Endothelial cell of umbilical vein (primary cell): ENCODE results near the gene SDHB. TPM values are rescaled to one million over a fixed set of nuclear protein-coding genes. Genes with fewer than 3 reads are reported as not detected.
A peak's percentile ranks its signal among the peaks of the same experiment; 100 is the strongest.

Experiments used
- BruUV-seq: library from RNA; stranded (reverse); fragments of 400-500 nt; replicated peaks from 2 replicates; lab custom pipeline; 2021; lab: Mats Ljungman, UMichigan
- CTCF ChIA-PET: fragments of 300-600, 350-600 bp; sonication (Branson Sonifier 250); formaldehyde crosslinking; loops from one replicate; lab custom pipeline; 2021; ENCODE audit warnings: antibody characterized with exemption, inconsistent platforms; lab: Charles Lee
- POLR2A ChIA-PET: fragments of 300-600, 350-600 bp; sonication (Branson Sonifier 250); formaldehyde crosslinking; loops from one replicate; lab custom pipeline; 2021; ENCODE audit warnings: antibody characterized with exemption, inconsistent platforms; lab: Charles Lee
- DNase-seq: peaks from one replicate; pipeline ENCODE4 v3.0.0-alpha.2; 2011; ENCODE audit warnings: low read depth, low spot score
- FAIRE-seq: peaks from 2 replicates; lab custom pipeline; 2011; peaks lifted over from hg19 to GRCh38; lab: Jason Lieb, UNC
- H2AFZ ChIP-seq: 2 replicates; pipeline ENCODE4 v1.6.0; 2012; ENCODE audit warnings: low read depth, low read length, control low read depth, inconsistent platforms
- H3K27ac ChIP-seq: 2 replicates; pipeline ENCODE4 v1.5.1; 2011; ENCODE audit warnings: low read depth, mild to moderate bottlenecking, control low read depth, low read length, moderate library complexity; ENCODE audit not compliant: insufficient read depth
- H3K27me3 ChIP-seq, 2 experiments: 2 replicates each; pipeline versions ENCODE4 v1.6.0 to v1.6.1; 2011; ENCODE audit warnings: low read length in 2 of 2, mixed read lengths in 1 of 2; ENCODE audit not compliant: control insufficient read depth in 2 of 2, insufficient read depth in 2 of 2
- H3K36me3 ChIP-seq, 2 experiments: 2 replicates in 1 of 2; 3 replicates in 1 of 2; pipeline ENCODE4 v1.5.1; 2011; ENCODE audit warnings: low read length in 2 of 2, mild to moderate bottlenecking in 1 of 2, moderate library complexity in 1 of 2; ENCODE audit not compliant: control insufficient read depth in 2 of 2, insufficient read depth in 2 of 2; ENCODE audit errors: extremely low read depth in 1 of 2
- H3K4me1 ChIP-seq: 3 replicates; pipeline ENCODE4 v1.5.1; 2011; ENCODE audit warnings: mild to moderate bottlenecking, low read length; ENCODE audit not compliant: control insufficient read depth, insufficient read depth; ENCODE audit errors: extremely low read depth
- H3K4me2 ChIP-seq: 2 replicates; pipeline ENCODE4 v1.6.1; 2011; ENCODE audit warnings: low read length, control low read depth, mixed read lengths; ENCODE audit not compliant: insufficient read depth
- H3K4me3 ChIP-seq, 3 experiments: fragments of 200-600 bp in 1 of 3; sonication (generic), shearing (Covaris generic) in 1 of 3; replicated peaks in 1 of 3; 2 replicates each; pipeline ENCODE4 v1.5.1; 2011 to 2016; ENCODE audit warnings: control low read depth in 3 of 3, low read length in 3 of 3, mild to moderate bottlenecking in 2 of 3, inconsistent platforms in 1 of 3, low read depth in 1 of 3, moderate library complexity in 1 of 3; ENCODE audit not compliant: insufficient read depth in 1 of 3
- H3K79me2 ChIP-seq: 2 replicates; pipeline ENCODE4 v1.6.0; 2012; ENCODE audit warnings: low read length, inconsistent platforms; ENCODE audit not compliant: control insufficient read depth, insufficient read depth
- H3K9ac ChIP-seq: replicated peaks from 2 replicates; pipeline ENCODE3; 2011; ENCODE audit warnings: low read length, control low read depth; ENCODE audit not compliant: insufficient read depth; ENCODE audit errors: extremely low read depth
- H3K9me1 ChIP-seq: replicated peaks from 3 replicates; pipeline ENCODE4 v1.6.0; 2011; ENCODE audit warnings: mild to moderate bottlenecking, low read length; ENCODE audit not compliant: control insufficient read depth, insufficient read depth; ENCODE audit errors: extremely low read depth
- H3K9me3 ChIP-seq: replicated peaks from 2 replicates; pipeline ENCODE4 v1.5.1; 2012; ENCODE audit warnings: low read length, inconsistent platforms; ENCODE audit not compliant: control insufficient read depth, insufficient read depth
- H4K20me1 ChIP-seq: replicated peaks from 2 replicates; pipeline ENCODE3; 2011; ENCODE audit warnings: mild to moderate bottlenecking, low read length; ENCODE audit not compliant: control insufficient read depth, insufficient read depth; ENCODE audit errors: extremely low read depth
- EZH2 ChIP-seq: IDR thresholded peaks from 2 replicates; pipeline ENCODE4 v1.6.1; 2012; ENCODE audit warnings: borderline replicate concordance, low read depth, mild to moderate bottlenecking, moderate library complexity, low read length, inconsistent platforms; ENCODE audit not compliant: severe bottlenecking
- FOS ChIP-seq: IDR thresholded peaks from 2 replicates; pipeline ENCODE4 v1.6.1; 2011; ENCODE audit warnings: mild to moderate bottlenecking, low read length, moderate library complexity, borderline replicate concordance; ENCODE audit not compliant: insufficient read depth
- GATA2 ChIP-seq: IDR thresholded peaks from 2 replicates; pipeline ENCODE4 v1.7.0; 2011; ENCODE audit warnings: low read depth, mild to moderate bottlenecking, moderate library complexity, mixed read lengths, low read length; ENCODE audit not compliant: insufficient read length, insufficient read depth
- JUN ChIP-seq: IDR thresholded peaks from 2 replicates; pipeline ENCODE4 v1.6.1; 2011; ENCODE audit warnings: borderline replicate concordance, low read depth; ENCODE audit not compliant: insufficient read length, insufficient read depth
- MYC ChIP-seq: IDR thresholded peaks from one replicate; pipeline ENCODE4 v1.6.1; 2011; ENCODE audit warnings: mild to moderate bottlenecking, low read depth, low read length
- POLR2A ChIP-seq: IDR thresholded peaks from 2 replicates; pipeline ENCODE4 v1.6.1; 2012; ENCODE audit warnings: low read depth, mild to moderate bottlenecking, control low read depth, low read length
- POLR2AphosphoS5 ChIP-seq: IDR thresholded peaks from 2 replicates; pipeline ENCODE4 v1.6.1; 2012; ENCODE audit warnings: low read depth, mild to moderate bottlenecking, control low read depth, low read length, moderate library complexity; ENCODE audit not compliant: insufficient read depth
- dilution Hi-C: fragments of 300-500 bp; cut with MboI; formaldehyde crosslinking; loops from one replicate; pipeline ENCODE4 v1.15.0; 2019; ENCODE audit warnings: low sequenced_read_pairs; ENCODE audit not compliant: extremely low pct_ligation_motif_present
- intact Hi-C: fragments of 100-400 bp; cut with micrococcal nuclease; formaldehyde crosslinking; loops from one replicate; pipeline ENCODE4 v1.10.0; 2022
- polyA plus RNA-seq, 4 experiments: library from polyadenylated mRNA; depleted of rRNA in 3 of 4; stranded (reverse) in 3 of 4; unstranded in 1 of 4; fragments of >200 nt; gene quantifications; 2 replicates each; pipeline versions ENCODE4 v1.2.1 to v1.2.3, GENCODE V29; 2011 to 2012; ENCODE audit warnings: missing spikeins in 1 of 4
- total RNA-seq: library from RNA; stranded (reverse); gene quantifications from 2 replicates; pipeline ENCODE4 v1.2.3, GENCODE V29; 2021
- TF ChIP-seq, protein P1 (sequence below): IDR thresholded peaks from 2 replicates; pipeline ENCODE4 v1.6.1; 2011; ENCODE audit not compliant: insufficient read depth, insufficient read length
- TF ChIP-seq, protein P2 (sequence below), 2 donors: IDR thresholded peaks; 1 replicate in 1 of 2; 2 replicates in 1 of 2; pipeline ENCODE4 v1.5.1; 2011; ENCODE audit warnings: low read length in 2 of 2, mild to moderate bottlenecking in 2 of 2, moderate library complexity in 2 of 2, control low read depth in 1 of 2, inconsistent platforms in 1 of 2, low read depth in 1 of 2; ENCODE audit not compliant: insufficient read depth in 1 of 2; ENCODE audit errors: extremely low read depth in 1 of 2

SDHB gene
- total and polyA plus RNA-seq, 2 donors (not counting 3 experiments of a cell fraction or from before 2014, with no cell fraction given), result 96.2 to 98.1 TPM

DNA sequence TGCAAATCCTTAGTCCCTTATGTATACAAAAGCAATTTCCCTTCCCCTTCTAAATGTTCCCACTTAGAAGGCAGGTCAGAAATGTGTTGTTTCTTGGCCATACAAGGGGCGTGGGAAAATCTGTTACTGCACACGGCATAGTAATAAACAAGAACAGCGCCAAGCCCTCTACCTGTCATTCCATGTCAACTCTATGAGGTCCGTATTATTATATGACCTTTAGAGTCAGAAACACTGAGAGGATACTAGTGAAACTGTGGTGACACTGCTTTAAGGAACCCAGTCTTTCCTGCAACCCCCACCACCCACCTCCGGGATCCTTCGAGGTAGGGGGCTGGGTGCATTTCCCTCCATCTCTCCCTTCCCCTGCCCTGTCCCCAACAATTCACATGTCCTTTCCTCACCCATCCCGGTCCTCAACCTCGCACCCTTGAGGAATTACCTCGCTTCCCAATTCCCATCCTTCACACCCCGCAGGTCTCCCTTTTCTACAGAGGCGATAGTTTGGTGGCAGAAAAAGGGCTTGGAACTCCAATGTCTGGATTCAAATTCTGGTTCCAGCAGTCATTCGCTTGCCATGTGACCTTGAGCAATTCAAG lies 647 bp downstream of the SDHB start:
- BruUV-seq, result no TSS peak
- Histone ChIP-seq H3K4me3 (peak overlapping the region; percentile 67 to 85 (median 83)), H3K9me3 (no peaks in the 10 kb centered on the region), H3K9me1 (no peaks in the 10 kb centered on the region), H3K4me2 (peak overlapping the region; percentile 91), H3K36me3 (peaks cover 0 to 7% of the 10 kb centered on the region in 2 experiments), H3K4me1 (peaks cover 8% of the 10 kb centered on the region), H3K27ac (peak overlapping the region; percentile 62), H3K9ac (peak overlapping the region; percentile 77), H4K20me1 (no peaks in the 10 kb centered on the region), H3K79me2 (peaks cover 35% of the 10 kb centered on the region), H3K27me3 (no peaks in the 10 kb centered on the region), H2AFZ (peak overlapping the region; percentile 14)
- FAIRE-seq, result peak; percentile 43
- POLR2A ChIA-PET, result no interaction called here
- dilution Hi-C loops (no loop called here), intact Hi-C loops (loop anchor here (5.0 to 10.0 kb wide), 2 partner anchors 141 to 382 kb away; partner anchors contain the start of gene RCC2)
- no peak for TF ChIP-seq POLR2A
- CTCF ChIA-PET, result no interaction called here
- DNase-seq, result peak; percentile 24

DNA sequence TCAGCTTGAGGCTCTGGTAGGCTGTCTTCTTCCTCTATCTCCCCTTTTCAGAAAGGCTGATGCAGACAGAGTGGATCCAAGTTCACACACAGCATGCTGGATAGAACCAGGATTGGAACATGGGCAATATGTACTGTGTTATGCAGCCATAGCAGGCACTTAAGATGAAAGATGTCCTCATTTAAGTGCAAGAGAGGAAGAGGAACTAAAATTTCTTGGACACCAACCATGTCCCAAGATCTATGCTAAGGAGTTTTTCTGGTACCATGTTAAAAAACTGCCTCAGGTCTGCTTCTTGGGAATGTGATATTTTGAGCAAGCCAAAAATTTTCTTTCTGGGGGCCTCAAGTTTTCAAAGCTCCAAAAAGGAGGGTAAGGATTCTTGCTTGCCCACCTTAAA lies 1.2 kb downstream of the SDHB start:
- Histone ChIP-seq H3K27ac (no peak overlapping the region), H3K9me1 (no peaks in the 10 kb centered on the region), H3K27me3 (no peaks in the 10 kb centered on the region), H3K9ac (no peak overlapping the region), H3K4me1 (peaks cover 8% of the 10 kb centered on the region), H2AFZ (no peak overlapping the region), H3K36me3 (peaks cover 0 to 7% of the 10 kb centered on the region in 2 experiments), H3K4me3 (peak overlapping the region in 1 of 3 experiments; percentile 85), H3K79me2 (peaks cover 39% of the 10 kb centered on the region), H3K4me2 (peak overlapping the region; percentile 91), H4K20me1 (no peaks in the 10 kb centered on the region), H3K9me3 (no peaks in the 10 kb centered on the region)
- ChIA-PET POLR2A (no interaction called here), CTCF (interaction anchor here (1.2 kb wide), 1 partner anchor 101 kb away, joined by 3 read pairs; no protein-coding TSS in a partner anchor)
- dilution Hi-C loops, result no loop called here
- BruUV-seq, result TSS peak; percentile 25
- no peak for TF ChIP-seq FOS
- no peak for TF ChIP-seq MYC
- no peak for TF ChIP-seq POLR2AphosphoS5
- TF ChIP-seq, protein P1, sequence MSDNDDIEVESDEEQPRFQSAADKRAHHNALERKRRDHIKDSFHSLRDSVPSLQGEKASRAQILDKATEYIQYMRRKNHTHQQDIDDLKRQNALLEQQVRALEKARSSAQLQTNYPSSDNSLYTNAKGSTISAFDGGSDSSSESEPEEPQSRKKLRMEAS, result no peak
- TF ChIP-seq GATA2, result no peak
- no peak for TF ChIP-seq JUN
- TF ChIP-seq, protein P2, sequence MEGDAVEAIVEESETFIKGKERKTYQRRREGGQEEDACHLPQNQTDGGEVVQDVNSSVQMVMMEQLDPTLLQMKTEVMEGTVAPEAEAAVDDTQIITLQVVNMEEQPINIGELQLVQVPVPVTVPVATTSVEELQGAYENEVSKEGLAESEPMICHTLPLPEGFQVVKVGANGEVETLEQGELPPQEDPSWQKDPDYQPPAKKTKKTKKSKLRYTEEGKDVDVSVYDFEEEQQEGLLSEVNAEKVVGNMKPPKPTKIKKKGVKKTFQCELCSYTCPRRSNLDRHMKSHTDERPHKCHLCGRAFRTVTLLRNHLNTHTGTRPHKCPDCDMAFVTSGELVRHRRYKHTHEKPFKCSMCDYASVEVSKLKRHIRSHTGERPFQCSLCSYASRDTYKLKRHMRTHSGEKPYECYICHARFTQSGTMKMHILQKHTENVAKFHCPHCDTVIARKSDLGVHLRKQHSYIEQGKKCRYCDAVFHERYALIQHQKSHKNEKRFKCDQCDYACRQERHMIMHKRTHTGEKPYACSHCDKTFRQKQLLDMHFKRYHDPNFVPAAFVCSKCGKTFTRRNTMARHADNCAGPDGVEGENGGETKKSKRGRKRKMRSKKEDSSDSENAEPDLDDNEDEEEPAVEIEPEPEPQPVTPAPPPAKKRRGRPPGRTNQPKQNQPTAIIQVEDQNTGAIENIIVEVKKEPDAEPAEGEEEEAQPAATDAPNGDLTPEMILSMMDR (IDR thresholded peaks at IDR 0.05; ENCODE audit: extremely low read depth in 1 of 2, insufficient read depth in 1 of 2, low read depth in 1 of 2, low read length in 2 of 2), result no peak
- no peak for TF ChIP-seq EZH2
- no peak for TF ChIP-seq POLR2A
- intact Hi-C loops, result loop anchor here (5.0 to 10.0 kb wide), 2 partner anchors 140 to 382 kb away; partner anchors contain the start of gene RCC2
- FAIRE-seq, result no peak
- DNase-seq, result no peak
